Measurements from ENCODE around the gene C1GALT1C1. TPM values are rescaled to one million over a fixed set of nuclear protein-coding genes. Genes with fewer than 3 reads are reported as not detected.
A peak's percentile ranks its signal among the peaks of the same experiment; 100 is the strongest.
"Not testable (repeated sequence)": the region's sequence is repeated elsewhere in the genome, so short reads cannot be mapped to it uniquely, and the experiment has no call there.

Gene C1GALT1C1
- 29.4 TPM for total RNA-seq (ENCODE audit: insufficient read depth, low replicate concordance)

DNA sequence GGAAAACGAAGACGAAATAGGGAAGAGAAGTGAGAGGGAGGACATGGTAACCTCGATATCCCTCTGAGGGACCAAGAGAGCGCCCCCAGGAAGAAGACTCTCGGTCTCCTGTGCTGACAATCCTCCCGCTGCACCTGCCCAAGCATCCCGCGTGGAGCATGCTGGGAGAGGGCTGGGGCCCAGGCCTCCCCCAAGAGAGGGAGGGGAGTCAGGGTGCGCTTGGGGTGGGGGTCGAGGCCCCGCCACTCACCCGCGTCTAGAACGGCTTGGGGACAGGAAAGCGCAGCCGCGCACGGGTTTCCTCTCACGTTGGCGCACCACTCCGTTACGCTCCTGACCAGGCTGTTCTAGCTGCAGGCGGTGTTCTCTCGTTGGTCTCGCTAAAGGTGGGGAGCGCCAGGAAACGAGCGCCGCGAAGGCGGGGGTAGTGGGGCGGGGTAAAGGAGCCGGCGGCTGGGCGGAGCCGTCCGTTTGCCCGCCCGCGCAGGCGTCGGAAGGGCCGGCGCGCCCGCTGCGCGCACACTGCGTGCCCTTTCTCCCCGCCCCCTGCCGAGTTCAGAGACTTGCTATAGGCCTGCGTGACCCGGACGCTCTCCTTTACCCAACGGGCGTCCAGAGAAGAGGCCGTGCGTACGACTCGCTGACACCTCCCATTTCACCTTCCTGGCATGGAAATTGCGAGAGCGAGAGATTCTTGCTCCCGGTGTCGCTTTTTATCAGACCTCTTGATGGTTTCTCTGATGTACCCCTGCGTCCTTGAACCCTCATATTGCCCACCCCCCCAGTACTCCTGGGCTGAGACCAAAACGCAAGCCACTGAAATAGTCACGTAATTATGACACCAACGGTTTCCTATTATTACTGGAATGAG lies at the start of gene C1GALT1C1:
Gene C1GALT1C1 (minus strand): TSS at position 388 of the 871 bp plus-strand sequence. CDS start 2,888 bp downstream, outside the sequence.
- peak; percentile 94 for DNase-seq (ENCODE audit: low spot score)

GRCh38 chrX:120677004-120677652 lies 47.3 kb upstream of the C1GALT1C1 start:
- no peak for DNase-seq (ENCODE audit: low spot score)

DNA sequence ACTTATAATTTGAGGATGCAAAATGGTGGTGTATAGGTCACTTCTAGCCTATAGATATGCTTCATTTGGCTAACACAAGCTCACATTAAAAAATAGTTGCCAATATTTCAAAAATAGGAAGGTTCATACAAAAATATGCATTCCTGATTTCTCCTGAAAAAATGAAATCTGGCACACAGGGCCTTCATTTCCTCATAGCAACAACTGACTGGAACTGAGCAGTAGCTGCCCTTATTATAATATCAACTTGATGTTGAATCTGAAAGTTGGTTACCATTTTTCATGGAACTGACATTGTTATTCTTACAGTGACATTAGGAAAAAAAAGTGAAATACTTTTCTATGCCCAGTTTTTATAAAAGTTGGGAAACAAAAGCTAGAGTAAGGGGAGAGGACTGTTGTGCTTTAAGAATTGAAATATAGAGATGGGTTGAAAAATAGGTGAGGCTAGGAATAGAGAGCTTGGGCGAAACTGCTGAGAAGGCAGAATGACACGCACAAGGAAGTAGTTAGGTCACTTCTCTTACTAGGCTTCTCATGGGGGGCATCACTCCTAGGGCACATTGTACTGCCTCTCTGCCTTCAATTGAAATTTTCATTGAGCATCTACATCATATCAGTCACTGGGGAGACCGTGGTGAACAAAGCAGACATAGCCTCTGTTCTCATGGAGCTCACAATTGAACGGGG lies 43.1 kb upstream of the C1GALT1C1 start:
- no peak for DNase-seq (ENCODE audit: low spot score)

GRCh38 chrX:120672389-120672788 lies 42.5 kb upstream of the C1GALT1C1 start:
- DNase-seq (ENCODE audit: low spot score): no peak

DNA sequence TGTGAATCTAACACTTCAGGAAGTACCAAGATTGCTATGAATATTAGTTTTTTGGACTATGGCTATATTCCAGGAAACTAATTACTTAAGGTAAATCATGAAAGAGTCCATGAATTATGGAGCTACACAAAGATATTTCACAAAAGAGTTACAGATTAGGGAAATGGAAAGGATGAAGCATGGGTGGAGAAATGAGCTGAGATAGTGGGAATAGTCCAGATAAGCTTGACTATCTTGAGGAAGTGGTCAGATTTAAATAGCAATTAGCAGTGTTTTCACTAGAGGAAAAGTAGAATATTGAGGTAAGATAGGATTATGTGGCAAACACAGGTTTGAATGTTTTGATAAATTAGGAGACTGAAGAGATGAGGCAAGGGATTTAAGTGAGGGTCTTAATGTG lies 42.1 kb upstream of the C1GALT1C1 start:
- DNase-seq (ENCODE audit: low spot score): no peak

DNA sequence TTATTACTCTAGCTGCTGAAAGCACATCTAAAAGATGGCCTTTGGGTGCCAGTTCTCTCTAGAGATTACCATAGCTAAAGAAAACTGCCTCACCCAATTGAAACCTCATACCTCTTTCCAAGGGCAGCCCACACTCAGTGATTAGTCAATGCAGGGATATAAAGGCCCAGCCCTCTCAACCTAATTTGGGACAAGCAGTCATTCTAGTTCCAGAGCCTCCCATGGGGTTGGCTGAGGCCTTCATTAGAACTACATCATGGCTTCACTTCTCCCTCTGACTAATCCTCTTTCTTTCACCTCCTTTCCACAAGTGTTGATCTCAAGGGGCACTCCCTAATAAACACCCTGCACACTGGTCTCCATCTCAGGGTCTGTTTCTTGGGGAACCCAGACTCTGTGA lies 38.5 kb upstream of the C1GALT1C1 start:
- DNase-seq (ENCODE audit: low spot score): no peak

DNA sequence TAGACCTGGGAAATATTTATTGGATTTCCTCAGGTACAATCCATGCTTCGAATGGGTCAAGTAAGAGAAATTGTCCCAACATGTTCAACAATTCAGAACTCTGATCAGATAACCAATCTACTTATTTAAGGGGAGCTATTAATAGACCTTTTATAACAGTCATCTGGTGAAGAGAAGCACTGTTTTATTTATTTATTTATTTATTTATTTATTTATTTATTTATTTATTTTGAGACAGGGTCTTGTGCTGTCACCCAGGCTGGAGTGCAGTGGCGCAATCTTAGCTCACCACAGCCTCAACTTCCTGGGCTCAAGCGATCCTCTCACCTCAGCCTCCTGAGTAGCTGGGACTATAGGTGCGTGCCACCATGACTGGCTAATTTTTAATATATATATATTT lies 34.7 kb upstream of the C1GALT1C1 start:
- DNase-seq (ENCODE audit: low spot score): not testable (repeated sequence)

- no peak for DNase-seq (ENCODE audit: low spot score)
Measured at GRCh38 chrX:120664081-120664480, 34.2 kb upstream of the C1GALT1C1 start.

DNA sequence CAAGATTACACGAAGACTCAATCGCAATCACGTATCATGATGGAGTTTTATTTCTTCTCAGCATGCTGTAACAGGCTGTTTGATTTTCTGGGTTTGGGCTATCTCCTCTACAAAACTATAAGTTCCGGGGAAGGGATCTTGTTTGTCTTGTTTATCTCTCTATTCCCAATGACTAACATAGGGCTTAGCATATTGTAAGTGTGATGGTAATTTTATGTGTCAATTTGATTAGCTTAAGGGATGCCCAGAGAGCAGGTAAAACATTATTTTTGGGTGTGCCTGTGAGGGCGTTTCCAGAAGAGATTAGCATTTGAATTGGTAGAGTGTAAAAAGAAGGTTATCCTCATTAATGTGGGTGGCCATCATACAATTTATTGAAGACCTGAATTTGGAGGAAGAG lies 32.8 kb upstream of the C1GALT1C1 start:
- no peak for DNase-seq (ENCODE audit: low spot score)

GRCh38 chrX:120660637-120661036 lies 30.8 kb upstream of the C1GALT1C1 start:
- no peak for DNase-seq (ENCODE audit: low spot score)

DNA sequence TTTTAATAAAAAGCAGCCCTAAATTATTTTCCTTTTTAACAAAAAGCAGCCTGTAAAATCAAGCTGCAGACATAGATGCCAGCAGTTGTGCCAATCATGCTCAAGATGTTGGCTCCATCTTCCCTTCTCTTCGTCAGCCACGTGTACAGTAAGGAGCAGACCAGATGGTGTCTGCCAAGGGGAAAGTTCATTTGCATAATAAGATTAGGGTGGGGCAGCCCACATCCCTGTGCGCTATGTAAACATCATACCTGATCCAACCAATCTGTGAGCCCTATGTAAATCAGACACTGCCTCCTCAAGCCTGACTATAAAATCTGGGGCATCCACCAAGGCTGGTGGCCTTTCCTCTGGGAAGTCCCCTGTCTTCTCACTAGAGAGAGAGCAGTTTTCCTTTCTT lies 23.1 kb upstream of the C1GALT1C1 start:
- DNase-seq (ENCODE audit: low spot score): no peak

- not testable (repeated sequence) for DNase-seq (ENCODE audit: low spot score)
Measured at GRCh38 chrX:120652256-120652655, 22.4 kb upstream of the C1GALT1C1 start.

- DNase-seq (ENCODE audit: low spot score): no peak
Measured at GRCh38 chrX:120647127-120647526, 17.3 kb upstream of the C1GALT1C1 start.

GRCh38 chrX:120642871-120643270 lies 13.0 kb upstream of the C1GALT1C1 start:
- no peak for DNase-seq (ENCODE audit: low spot score)

GRCh38 chrX:120638619-120639018 lies 8.8 kb upstream of the C1GALT1C1 start:
- no peak for DNase-seq (ENCODE audit: low spot score)

GRCh38 chrX:120625371-120625770 lies 4.5 kb downstream of the C1GALT1C1 start:
- no peak for DNase-seq (ENCODE audit: low spot score)

- DNase-seq (ENCODE audit: low spot score): no peak
Measured at GRCh38 chrX:120617996-120618630, 11.7 kb downstream of the C1GALT1C1 start.

GRCh38 chrX:120614816-120615215 lies 15.0 kb downstream of the C1GALT1C1 start:
- DNase-seq (ENCODE audit: low spot score): no peak

DNA sequence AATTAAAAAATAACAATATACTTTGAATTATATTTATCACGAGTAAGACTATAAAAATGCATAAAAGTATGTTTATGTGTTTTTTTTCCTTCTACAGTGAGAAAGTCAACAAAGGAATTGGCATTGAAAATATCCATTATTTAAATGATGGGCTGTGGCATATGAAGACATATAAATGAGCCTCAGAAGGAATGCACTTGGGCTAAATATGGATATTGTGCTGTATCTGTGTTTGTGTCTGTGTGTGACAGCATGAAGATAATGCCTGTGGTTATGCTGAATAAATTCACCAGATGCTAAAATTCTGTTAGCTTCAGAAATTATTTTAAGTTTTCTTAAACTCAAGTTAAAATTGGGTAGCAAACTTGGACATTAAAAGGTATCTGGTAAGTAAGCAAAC lies 17.8 kb downstream of the C1GALT1C1 start:
- DNase-seq (ENCODE audit: low spot score): no peak

GRCh38 chrX:120604361-120604782 lies 25.5 kb downstream of the C1GALT1C1 start:
- DNase-seq (ENCODE audit: low spot score): peak; percentile 49

GRCh38 chrX:120603707-120604360 lies 26.0 kb downstream of the C1GALT1C1 start, which contains the start of gene MCTS1:
MCTS1 (plus strand) TSS chrX:120604101; CDS start chrX:120604237, 136 bp downstream.
- DNase-seq (ENCODE audit: low spot score): peak; percentile 97
